8988T (cell line): ENCODE results near the gene GJB6.
"Not testable (repeated sequence)": the region's sequence is repeated elsewhere in the genome, so short reads cannot be mapped to it uniquely, and the experiment has no call there.

Experiments used
- DNase-seq: peaks from one replicate; pipeline ENCODE4 v3.0.0; 2011

GJB6 gene

GRCh38 chr13:20231839-20232555 is at the start of gene GJB6:
Gene GJB6 (minus strand): TSS chr13:20232319. CDS start chr13:20223480, 8,839 bp downstream.
- DNase-seq: no peak

- DNase-seq: not testable (repeated sequence)
Measured at GRCh38 chr13:20276901-20277300, 44.8 kb upstream of the GJB6 start.

DNA sequence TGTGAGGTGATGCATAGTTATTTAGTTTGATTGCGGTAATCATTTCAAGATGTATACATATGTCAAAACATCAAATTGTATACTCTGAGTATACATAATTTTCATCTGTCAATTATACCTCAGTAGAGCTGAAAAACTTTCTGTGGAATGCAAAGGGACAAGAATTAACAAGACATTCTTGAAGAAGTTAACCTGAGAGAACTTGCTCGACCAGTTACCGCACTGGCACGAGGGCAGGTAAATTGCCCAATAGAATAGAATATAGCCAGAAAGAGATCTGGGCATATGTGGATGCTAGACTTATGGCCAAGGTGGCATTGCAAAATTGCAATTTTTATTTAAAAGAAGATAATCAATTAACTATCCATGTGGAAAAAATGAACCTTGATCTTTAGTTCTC is 42.3 kb upstream of the GJB6 start:
- DNase-seq: no peak

GRCh38 chr13:20272588-20273171 is 40.6 kb upstream of the GJB6 start:
- no peak for DNase-seq

DNA sequence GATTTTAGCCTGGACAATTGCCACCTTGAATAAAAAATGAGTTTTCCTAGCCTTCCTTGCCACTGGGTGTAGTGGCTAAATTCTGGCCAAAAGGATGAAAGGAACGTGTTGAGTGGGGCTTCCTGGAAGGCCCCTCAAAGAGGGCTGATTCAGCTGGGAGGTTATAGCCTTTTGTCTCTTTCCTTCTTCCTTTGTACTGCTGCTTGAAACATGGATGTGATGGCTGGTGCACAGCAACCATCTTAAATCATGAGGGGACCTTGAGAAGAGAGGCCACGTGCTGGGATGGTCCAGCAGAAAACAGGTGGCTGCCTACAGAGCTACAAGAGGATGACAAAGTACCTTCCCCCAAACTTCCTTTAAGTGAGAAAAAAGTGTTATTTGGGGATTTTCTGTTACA is 40.0 kb upstream of the GJB6 start:
- DNase-seq: no peak

GRCh38 chr13:20271441-20271840 is 39.3 kb upstream of the GJB6 start:
- DNase-seq: no peak

GRCh38 chr13:20270163-20270865 is 38.2 kb upstream of the GJB6 start:
- DNase-seq: no peak

DNA sequence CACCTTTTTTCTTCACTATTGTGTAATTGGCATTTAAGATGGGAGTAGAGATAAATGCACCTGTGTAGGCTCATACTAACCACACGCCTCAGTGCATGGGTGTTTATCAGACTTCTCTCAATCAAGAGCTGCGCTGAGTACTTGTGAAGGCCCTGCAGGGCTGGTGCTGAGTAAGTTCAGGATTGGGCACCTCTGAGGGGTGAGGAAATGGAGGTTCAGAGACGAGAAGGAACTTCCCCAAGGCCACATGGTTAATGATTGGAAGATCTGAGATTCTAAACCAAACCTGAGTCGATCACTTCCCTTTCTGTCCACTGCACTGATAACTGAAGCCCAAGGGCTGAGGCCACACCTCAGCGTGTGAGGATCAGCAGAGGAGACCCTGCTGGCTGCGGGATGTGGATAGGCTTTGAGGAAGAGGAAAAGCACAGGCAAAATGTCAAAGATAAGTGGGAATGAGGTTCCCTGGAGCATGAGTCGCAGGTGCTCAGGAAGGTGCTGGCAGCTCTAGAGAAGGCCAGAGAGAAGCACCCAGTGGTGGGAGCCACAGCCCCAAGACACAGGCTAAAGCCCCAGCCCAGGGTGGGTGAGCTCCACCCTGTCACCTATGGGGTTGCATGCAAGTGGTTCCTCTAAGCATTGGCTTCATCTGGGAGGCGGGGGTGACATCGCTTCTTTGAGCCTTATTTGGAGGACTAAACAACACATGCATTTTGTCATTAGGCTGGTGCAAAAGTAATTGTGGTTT is 32.3 kb upstream of the GJB6 start:
- DNase-seq: no peak

GRCh38 chr13:20263393-20264044 is 31.4 kb upstream of the GJB6 start:
- DNase-seq: no peak

GRCh38 chr13:20258963-20259288 is 26.8 kb upstream of the GJB6 start:
- no peak for DNase-seq

DNA sequence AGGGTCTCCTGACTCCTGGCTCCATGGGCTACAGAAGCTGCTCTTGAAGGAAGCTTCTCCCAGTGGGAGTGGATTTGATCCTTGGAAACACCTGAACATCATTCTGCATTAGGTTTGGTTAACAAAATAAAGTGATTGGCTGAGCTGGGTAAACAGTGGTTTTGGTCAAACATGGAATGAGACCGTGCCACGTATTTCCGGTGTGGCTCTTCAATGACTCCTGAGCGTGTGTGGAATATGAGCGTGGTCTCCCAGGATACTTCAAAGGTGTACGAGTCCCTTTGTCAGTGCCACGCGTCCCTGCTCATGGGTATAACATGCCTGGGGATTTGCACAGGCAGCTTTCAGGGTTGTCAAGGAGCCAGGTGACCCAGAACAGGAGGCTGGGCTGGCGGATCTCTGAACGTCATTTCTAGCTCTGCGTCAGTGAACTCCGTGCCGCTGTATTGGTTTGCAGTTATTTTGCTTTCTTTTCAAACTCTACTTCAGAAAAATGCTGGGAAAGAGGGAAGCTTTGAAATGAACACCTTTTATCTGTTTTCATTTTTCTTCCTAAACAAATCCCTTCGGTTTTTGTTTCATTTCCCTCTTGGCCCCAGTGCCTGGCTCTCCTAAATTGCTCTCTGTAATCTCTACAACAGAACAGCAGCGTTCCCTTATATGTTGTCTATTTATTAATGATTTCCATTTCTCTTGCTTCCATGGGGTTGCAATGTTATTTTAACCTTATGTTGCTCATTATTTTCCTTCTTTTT is 26.3 kb upstream of the GJB6 start:
- DNase-seq: no peak

DNA sequence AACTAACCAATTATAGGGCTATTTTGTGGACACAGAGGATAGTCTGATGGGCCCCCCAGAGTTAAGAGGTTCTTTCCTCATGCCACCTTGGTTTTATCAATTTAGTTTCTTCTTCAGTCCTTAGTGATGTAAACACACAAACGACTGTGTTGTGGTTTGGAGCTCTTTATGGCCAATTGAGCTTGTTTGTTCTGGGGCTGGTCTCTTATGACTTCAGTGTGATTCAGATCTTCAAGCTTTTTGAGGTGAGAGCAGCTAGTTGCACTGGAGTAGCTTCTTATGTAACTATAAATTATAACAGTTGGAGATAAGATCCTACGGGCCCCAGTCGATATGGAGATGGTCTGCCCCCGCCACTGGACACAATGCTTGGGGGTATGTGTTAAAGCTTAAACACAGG is 22.0 kb upstream of the GJB6 start:
- DNase-seq: no peak

- DNase-seq: no peak
Measured at GRCh38 chr13:20249913-20250312, 17.8 kb upstream of the GJB6 start.

DNA sequence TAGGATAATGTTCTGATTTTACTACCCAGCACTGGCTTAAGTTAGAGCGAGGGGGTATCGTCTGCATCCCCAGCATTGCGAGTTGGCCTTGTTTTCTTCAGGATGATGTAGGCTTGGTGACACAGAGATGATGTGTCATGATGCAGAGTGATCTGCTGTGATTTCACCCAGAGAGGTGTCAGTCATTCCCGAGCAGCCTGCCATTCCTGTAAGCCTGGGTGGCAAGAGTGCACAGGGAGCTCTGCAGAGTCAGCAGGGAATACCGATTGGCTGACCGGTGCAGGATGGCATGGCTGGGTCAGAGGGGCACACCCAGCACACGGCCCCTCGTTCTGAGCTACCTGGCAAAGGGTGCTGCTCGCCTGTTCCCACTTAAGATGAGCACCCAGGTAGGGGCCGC is 15.8 kb upstream of the GJB6 start:
- no peak for DNase-seq

- no peak for DNase-seq
Measured at GRCh38 chr13:20247403-20247802, 15.3 kb upstream of the GJB6 start.

- DNase-seq: no peak
Measured at GRCh38 chr13:20241593-20241992, 9.5 kb upstream of the GJB6 start.

DNA sequence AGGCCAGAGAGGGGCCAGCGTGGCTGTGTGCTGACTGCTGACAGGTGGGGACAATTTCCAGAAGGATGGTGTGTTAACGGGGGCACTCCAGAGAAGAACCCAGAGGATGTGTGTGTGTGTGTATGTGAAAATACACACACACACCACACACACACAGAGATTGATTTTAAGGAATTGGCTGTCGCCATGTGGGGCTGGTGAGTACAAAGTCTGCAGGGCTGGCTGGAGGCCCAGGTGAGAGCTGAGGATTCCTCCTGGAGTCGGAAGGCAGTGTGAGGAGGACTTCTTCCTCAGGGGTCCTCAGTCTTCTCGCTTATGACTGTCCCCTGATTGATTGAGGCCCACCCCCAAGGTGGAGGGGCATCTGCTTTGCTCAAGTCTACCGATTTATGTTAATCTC is 7.6 kb upstream of the GJB6 start:
- no peak for DNase-seq

DNA sequence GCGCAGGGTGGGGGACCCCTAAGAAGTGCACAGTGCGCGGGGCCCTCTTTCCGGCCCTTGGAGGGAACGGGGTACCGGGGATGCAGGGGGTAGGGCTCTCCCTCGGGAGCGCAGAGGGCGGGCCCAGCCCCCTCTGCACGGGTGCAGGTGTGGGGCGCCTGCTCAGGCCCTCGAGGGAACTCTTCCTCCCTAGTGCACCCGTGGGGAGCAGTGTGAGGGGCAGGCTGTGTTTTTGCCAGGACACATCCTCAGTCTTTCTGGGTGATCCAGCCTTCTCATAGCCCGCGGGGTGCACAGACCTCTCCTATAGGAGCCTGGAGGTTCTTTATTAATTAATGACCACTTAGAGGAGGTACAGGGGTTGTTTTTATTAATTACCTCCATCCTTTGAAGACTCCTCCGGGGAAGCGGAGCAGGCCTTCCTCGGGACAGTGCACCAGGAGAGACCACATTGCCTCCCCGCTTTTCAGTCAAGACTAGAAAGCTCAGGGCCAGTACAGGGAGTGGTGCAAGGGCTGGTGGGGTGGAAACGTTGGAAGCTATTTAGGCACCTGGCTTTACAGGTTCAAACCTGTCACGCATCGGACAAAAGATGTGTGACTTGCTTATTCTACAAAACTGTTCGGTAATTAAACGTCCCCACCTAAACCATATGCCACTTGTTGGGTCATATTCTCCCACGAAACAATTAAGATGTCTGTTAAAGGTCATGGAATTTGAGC is 598 bp upstream of the GJB6 start:
- DNase-seq: no peak

GRCh38 chr13:20230913-20231838 is 943 bp downstream of the GJB6 start:
- DNase-seq: no peak

- no peak for DNase-seq
Measured at GRCh38 chr13:20227730-20228129, 4.4 kb downstream of the GJB6 start.

DNA sequence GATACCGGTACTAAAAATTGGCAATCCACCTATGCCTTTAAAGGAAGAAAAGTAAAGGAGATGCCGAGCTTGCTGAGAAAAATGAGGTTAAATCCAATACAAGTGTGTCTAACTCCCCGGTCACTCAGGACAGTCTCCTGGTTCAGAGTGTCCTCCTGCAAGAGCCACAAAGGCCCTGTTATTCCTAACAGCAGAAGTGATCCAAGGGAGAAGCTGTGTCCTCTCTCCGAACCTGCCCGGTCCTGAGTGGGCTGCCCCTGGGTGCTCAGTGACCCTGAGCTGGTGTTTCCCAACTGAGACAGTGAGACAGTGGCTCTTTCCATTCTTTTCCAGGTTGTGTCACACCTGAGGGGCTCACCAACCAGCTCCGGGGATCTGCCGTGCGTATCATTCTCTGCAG is 4.8 kb downstream of the GJB6 start:
- DNase-seq: no peak
